Tibial nerve (tissue), 4 donors: Measurements from ENCODE around the gene GAK. TPM values are rescaled to one million over a fixed set of nuclear protein-coding genes. Genes with fewer than 3 reads are reported as not detected.

Source experiments
- DNase-seq, 2 donors: peaks; one replicate each; pipeline ENCODE4 v3.0.0-alpha.2; 2019; ENCODE audit warnings: low spot score in 2 of 2
- H3K27ac ChIP-seq, 4 donors: fragments of 200-600 bp; sonication (generic) in 3 of 4; one replicate each; pipeline ENCODE4 v1.5.1; 2017 to 2019; ENCODE audit warnings: mild to moderate bottlenecking in 1 of 4
- H3K27me3 ChIP-seq, 2 donors: fragments of 200-600 bp; sonication (generic) in 1 of 2; one replicate each; pipeline versions ENCODE4 v1.5.1 to v1.6.0; 2017 to 2019
- H3K36me3 ChIP-seq, 3 donors: fragments of 200-600 bp; sonication (generic); one replicate each; pipeline ENCODE4 v1.5.1; 2018 to 2019
- H3K4me1 ChIP-seq, 4 donors: fragments of 200-600 bp; sonication (generic) in 3 of 4; one replicate each; pipeline ENCODE4 v1.5.1; 2017 to 2019
- H3K4me3 ChIP-seq, 4 donors: fragments of 200-600 bp; sonication (generic) in 3 of 4; one replicate each; pipeline ENCODE4 v1.5.1; 2017 to 2019; ENCODE audit warnings: mild to moderate bottlenecking in 1 of 4, moderate library complexity in 1 of 4
- H3K9me3 ChIP-seq, 4 donors: fragments of 200-600 bp; sonication (generic) in 3 of 4; one replicate each; pipeline ENCODE4 v1.5.1; 2017 to 2019
- EP300 ChIP-seq, 2 donors: sonication (generic); formaldehyde crosslinking; IDR thresholded peaks; one replicate each; pipeline ENCODE4 v1.6.1; 2017; ENCODE audit warnings: antibody characterized with exemption in 2 of 2, mild to moderate bottlenecking in 1 of 2
- POLR2A ChIP-seq, 2 donors: fragments of 450-650 bp; IDR thresholded peaks; one replicate each; pipeline ENCODE4 v1.6.1; 2017; ENCODE audit warnings: antibody characterized with exemption in 2 of 2, mild to moderate bottlenecking in 2 of 2, moderate library complexity in 2 of 2
- WGBS, 2 donors: methylation state at CpG; one replicate each; pipeline ENCODE4 v1.1.5; 2018; 5-methylcytosine and 5-hydroxymethylcytosine counted together
- total RNA-seq, 4 donors: library from RNA; depleted of rRNA; stranded (reverse); fragments of >200 nt; gene quantifications; one replicate each; pipeline ENCODE4 v1.1.0, GENCODE V29; 2016
- TF ChIP-seq, protein P1 (sequence below), 5 experiments: fragments of 200-600 bp in 3 of 5; fragments of 450-650 bp in 2 of 5; sonication (generic) in 3 of 5; IDR thresholded peaks; one replicate each; pipeline ENCODE4 v1.5.1; 2016 to 2019; ENCODE audit warnings: antibody characterized with exemption in 5 of 5, mild to moderate bottlenecking in 3 of 5, moderate library complexity in 2 of 5

The GAK gene
- total RNA-seq, 4 donors from 2014 or later: 92.3 to 177 (median 127) TPM

GRCh38 chr4:896216-896615 is 35.9 kb downstream of the GAK start:
- no peaks in the 10 kb centered on the region for H3K27me3 ChIP-seq
- DNase-seq: no peak
- 86 to 91% methylated on average over 13 of the region's 13 CpGs for WGBS, 2 donors

DNA sequence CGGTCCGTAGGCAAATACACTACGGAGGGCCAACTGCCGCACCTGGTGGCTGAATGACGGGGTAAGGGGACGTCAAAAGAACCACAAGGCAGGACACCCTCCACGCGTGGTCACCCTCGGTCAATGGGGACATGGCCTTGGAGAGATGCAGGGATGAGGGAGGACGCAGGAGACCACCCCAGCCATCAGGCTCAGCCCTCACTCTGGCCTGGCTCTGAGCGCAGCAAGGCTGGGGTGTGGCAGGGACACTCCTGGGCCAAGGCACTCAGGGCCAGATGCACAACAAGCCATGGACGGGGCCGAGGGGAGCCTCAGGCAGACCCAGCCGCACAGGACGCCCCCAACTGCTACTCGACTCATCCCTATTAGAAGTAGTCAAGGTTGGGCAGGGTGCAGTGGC is 36.5 kb downstream of the GAK start:
- 95 to 96% methylated on average over 15 to 16 of the region's 16 CpGs for WGBS, 2 donors
- Histone ChIP-seq H3K4me3 (no peak overlapping the region), H3K36me3 (peaks cover 0 to 100% (median 18%) of the 10 kb centered on the region in 3 donors), H3K27me3 (no peaks in the 10 kb centered on the region), H3K4me1 (no peaks in the 10 kb centered on the region), H3K9me3 (no peaks in the 10 kb centered on the region), H3K27ac (no peak overlapping the region)
- TF ChIP-seq POLR2A (IDR thresholded peaks at IDR 0.05): no peak
- DNase-seq: no peak

More at GRCh38 chr4:896216-896615, 35.9 kb downstream of the GAK start:
- no peaks in the 10 kb centered on the region for H3K9me3 ChIP-seq
- no peaks in the 10 kb centered on the region for H3K4me1 ChIP-seq
- no peak overlapping the region for H3K27ac ChIP-seq
- H3K4me3 ChIP-seq: no peak overlapping the region
- TF ChIP-seq, protein P1, sequence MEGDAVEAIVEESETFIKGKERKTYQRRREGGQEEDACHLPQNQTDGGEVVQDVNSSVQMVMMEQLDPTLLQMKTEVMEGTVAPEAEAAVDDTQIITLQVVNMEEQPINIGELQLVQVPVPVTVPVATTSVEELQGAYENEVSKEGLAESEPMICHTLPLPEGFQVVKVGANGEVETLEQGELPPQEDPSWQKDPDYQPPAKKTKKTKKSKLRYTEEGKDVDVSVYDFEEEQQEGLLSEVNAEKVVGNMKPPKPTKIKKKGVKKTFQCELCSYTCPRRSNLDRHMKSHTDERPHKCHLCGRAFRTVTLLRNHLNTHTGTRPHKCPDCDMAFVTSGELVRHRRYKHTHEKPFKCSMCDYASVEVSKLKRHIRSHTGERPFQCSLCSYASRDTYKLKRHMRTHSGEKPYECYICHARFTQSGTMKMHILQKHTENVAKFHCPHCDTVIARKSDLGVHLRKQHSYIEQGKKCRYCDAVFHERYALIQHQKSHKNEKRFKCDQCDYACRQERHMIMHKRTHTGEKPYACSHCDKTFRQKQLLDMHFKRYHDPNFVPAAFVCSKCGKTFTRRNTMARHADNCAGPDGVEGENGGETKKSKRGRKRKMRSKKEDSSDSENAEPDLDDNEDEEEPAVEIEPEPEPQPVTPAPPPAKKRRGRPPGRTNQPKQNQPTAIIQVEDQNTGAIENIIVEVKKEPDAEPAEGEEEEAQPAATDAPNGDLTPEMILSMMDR (IDR thresholded peaks at IDR 0.05): no peak
- TF ChIP-seq POLR2A (IDR thresholded peaks at IDR 0.05) (no peak), EP300 (IDR thresholded peaks at IDR 0.05) (no peak)
- peaks cover 0 to 100% (median 18%) of the 10 kb centered on the region in 3 donors for H3K36me3 ChIP-seq

DNA sequence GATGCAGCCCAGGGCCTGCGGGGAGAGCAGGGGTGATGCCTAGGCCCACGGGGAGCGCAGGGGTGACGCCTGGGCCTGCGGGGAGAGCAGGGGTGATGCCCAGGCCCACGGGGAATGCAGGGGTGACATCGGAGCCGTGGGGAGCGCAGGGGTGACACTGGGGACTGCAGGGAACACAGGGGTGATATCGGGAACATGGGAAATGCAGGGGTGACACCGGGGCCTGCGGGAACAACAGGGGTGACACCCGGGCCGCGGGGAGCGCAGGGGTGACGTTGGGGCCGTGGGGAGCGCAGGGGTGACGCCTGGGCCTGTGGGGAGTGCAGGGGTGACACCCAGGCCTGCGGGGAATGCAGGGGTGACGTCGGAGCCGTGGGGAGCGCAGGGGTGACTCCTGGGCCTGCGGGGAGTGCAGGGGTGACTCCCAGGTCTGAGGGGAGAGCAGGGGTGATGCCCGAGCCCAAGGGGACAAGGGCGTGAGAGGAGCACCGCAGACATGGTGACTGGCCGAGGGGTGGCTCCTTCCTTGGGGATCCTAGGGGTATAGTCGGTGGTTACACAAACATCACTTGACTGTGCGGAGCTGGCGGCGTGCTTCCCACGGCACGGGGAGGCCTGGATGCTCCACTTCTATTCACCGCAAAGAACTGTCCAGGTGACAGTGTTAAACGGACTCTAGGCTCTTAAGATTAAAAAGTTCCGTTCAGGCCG is 38.0 kb downstream of the GAK start:
- WGBS, 2 donors: 90 to 92% methylated on average over 36 to 40 of the region's 40 CpGs
- H3K36me3 ChIP-seq: peaks cover 0 to 100% (median 18%) of the 10 kb centered on the region in 3 donors
- H3K9me3 ChIP-seq: no peaks in the 10 kb centered on the region

DNA sequence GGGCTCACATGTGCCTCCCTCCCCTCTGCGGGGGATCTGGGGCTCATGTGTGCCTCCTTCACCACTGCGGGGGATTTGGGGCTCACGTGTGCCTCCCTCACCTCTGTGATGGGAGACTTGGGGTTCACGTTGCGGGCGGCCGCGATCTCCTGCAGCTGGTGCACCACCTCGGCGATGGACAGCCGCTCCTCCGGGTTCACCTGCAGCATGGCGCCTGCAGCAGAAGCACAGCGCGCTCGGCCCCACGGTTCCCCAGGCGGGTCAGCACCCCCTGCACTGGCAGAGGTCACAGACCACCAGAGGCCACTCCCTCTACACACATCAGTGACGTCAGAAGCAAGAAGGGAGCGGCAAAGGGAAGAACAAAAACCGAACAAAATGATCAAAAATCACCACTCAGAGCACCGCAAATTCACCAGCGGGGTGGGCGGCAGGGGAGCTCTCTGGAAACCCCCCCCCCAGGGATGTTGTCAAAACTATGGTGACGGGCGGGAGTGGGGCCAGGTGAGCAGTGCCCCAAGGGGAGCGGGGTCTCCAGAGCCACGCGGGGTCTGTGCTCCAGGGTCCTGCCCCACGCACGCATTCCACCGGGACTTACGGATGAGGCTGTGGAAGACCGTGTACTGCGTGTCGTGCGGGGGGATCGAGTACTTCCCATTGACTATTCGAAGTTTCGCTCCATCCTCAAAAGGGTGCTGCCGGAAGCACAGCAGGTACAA is 38.7 kb downstream of the GAK start:
- 92 to 93% methylated on average over 33 to 41 of the region's 41 CpGs for WGBS, 2 donors
- Histone ChIP-seq H3K27me3 (no peaks in the 10 kb centered on the region), H3K9me3 (no peaks in the 10 kb centered on the region), H3K27ac (no peak overlapping the region), H3K4me3 (no peak overlapping the region), H3K36me3 (peaks cover 0 to 100% (median 22%) of the 10 kb centered on the region in 3 donors), H3K4me1 (no peaks in the 10 kb centered on the region)
- TF ChIP-seq EP300 (IDR thresholded peaks at IDR 0.05) (no peak), POLR2A (IDR thresholded peaks at IDR 0.05) (no peak)
- TF ChIP-seq, protein P1 (IDR thresholded peaks at IDR 0.05): no peak
- DNase-seq: no peak

More for the DNA sequence above, 38.0 kb downstream of the GAK start:
- no peak for DNase-seq
- TF ChIP-seq EP300 (IDR thresholded peaks at IDR 0.05) (no peak), POLR2A (IDR thresholded peaks at IDR 0.05) (no peak)
- TF ChIP-seq, protein P1 (IDR thresholded peaks at IDR 0.05): no peak
- H3K27me3 ChIP-seq: no peaks in the 10 kb centered on the region
- no peaks in the 10 kb centered on the region for H3K4me1 ChIP-seq
- H3K4me3 ChIP-seq: no peak overlapping the region
- H3K27ac ChIP-seq: no peak overlapping the region

GRCh38 chr4:892780-893179 is 39.3 kb downstream of the GAK start:
- DNase-seq: no peak
- H3K36me3 ChIP-seq: peaks cover 0 to 100% (median 22%) of the 10 kb centered on the region in 3 donors
- TF ChIP-seq EP300 (IDR thresholded peaks at IDR 0.05): no peak
- no peak for TF ChIP-seq POLR2A (IDR thresholded peaks at IDR 0.05)
- H3K9me3 ChIP-seq: no peaks in the 10 kb centered on the region
- no peak overlapping the region for H3K4me3 ChIP-seq
- 86% methylated on average over 8 to 9 of the region's 10 CpGs for WGBS, 2 donors
- H3K27ac ChIP-seq: no peak overlapping the region
- H3K4me1 ChIP-seq: no peaks in the 10 kb centered on the region
- no peaks in the 10 kb centered on the region for H3K27me3 ChIP-seq

DNA sequence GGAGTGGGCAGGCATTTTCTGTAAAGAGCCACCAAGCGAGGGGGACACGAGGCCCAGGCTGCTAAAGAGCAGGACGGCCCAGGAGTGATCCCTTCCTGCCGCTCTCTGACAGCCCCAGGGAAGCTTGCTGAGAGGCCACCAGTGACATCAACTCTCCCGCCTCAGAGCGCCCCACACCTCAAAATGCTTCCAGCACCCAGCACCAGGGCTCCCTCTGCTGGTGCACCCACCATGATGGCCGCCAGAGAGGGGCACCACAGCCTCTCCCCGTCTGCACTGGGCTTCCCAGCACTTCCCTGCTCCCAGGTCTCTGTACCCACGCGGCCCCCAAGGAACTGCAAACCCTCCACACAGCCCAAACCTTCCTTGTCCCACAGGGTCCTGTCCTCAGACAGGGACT is 40.4 kb downstream of the GAK start:
- Histone ChIP-seq H3K36me3 (peaks cover 0 to 100% (median 22%) of the 10 kb centered on the region in 3 donors), H3K27ac (no peak overlapping the region), H3K4me1 (no peaks in the 10 kb centered on the region), H3K27me3 (no peaks in the 10 kb centered on the region), H3K4me3 (no peak overlapping the region), H3K9me3 (no peaks in the 10 kb centered on the region)
- WGBS, 2 donors: 70 to 80% methylated on average over 7 to 8 of the region's 10 CpGs
- TF ChIP-seq POLR2A (IDR thresholded peaks at IDR 0.05) (no peak), EP300 (IDR thresholded peaks at IDR 0.05) (no peak)
- TF ChIP-seq, protein P1 (IDR thresholded peaks at IDR 0.05): no peak
- no peak for DNase-seq
